OCI-LY3 (cell line): ENCODE data around the gene ANGPTL5.

Experiments used
- H2AFZ ChIP-seq: fragments of 200-600, 300-600 bp; shearing (Covaris generic); 2 replicates; pipeline ENCODE4 v1.6.0; 2014; ENCODE audit warnings: antibody characterized with exemption, low read depth, low read length
- H3K27ac ChIP-seq: fragments of 200-600, 300-600 bp; sonication (generic); 2 replicates; pipeline ENCODE4 v1.5.1; 2014; ENCODE audit warnings: mild to moderate bottlenecking, low read length, moderate library complexity, mixed read lengths
- H3K27me3 ChIP-seq: fragments of 200-600, 300-600 bp; sonication (generic); 2 replicates; pipeline ENCODE4 v1.6.1; 2014; ENCODE audit warnings: low read depth, low read length, mixed read lengths
- H3K36me3 ChIP-seq: fragments of 200-600, 300-600 bp; sonication (generic); replicated peaks from 2 replicates; pipeline ENCODE3; 2014; ENCODE audit warnings: low read depth, low read length, mixed read lengths
- H3K4me1 ChIP-seq: fragments of 300-600, 200-600 bp; sonication (generic); 2 replicates; pipeline ENCODE4 v1.6.1; 2014; ENCODE audit warnings: low read length, mixed read lengths
- H3K4me2 ChIP-seq: fragments of 200-600, 300-600 bp; sonication (generic); 2 replicates; pipeline ENCODE4 v1.6.1; 2014; ENCODE audit warnings: low read length, mixed read lengths
- H3K4me3 ChIP-seq: fragments of 300-600, 200-600 bp; sonication (generic); 2 replicates; pipeline ENCODE4 v1.5.1; 2014; ENCODE audit warnings: antibody characterized with exemption, mild to moderate bottlenecking, low read length, moderate library complexity
- H3K79me2 ChIP-seq: fragments of 300-600, 200-600 bp; shearing (Covaris generic); 2 replicates; pipeline ENCODE4 v1.6.1; 2014; ENCODE audit warnings: mild to moderate bottlenecking, low read length, mixed read lengths
- H3K9ac ChIP-seq: fragments of 300-600, 200-600 bp; shearing (Covaris generic); 2 replicates; pipeline ENCODE4 v1.6.0; 2014; ENCODE audit warnings: mild to moderate bottlenecking, low read length, moderate library complexity
- H3K9me3 ChIP-seq: fragments of 200-600, 300-600 bp; shearing (Covaris generic); 2 replicates; pipeline ENCODE4 v1.6.1; 2014; ENCODE audit warnings: low read length, mixed read lengths; ENCODE audit not compliant: insufficient read depth
- H4K20me1 ChIP-seq: fragments of 200-600, 300-600 bp; sonication (generic); 2 replicates; pipeline ENCODE4 v1.6.1; 2016; ENCODE audit warnings: low read length, mixed read lengths; ENCODE audit not compliant: insufficient read depth
- CTCF ChIP-seq: fragments of 200-600, 300-600 bp; sonication (generic); IDR thresholded peaks from 2 replicates; pipeline ENCODE4 v1.5.1; 2014; ENCODE audit warnings: antibody characterized with exemption, low read length, low read depth
- EZH2phosphoT487 ChIP-seq: fragments of 200-600 bp; shearing (Covaris generic); IDR thresholded peaks from 2 replicates; pipeline ENCODE4 v1.6.1; 2018; ENCODE audit warnings: antibody characterized with exemption, mixed run types, low read depth

Gene ANGPTL5

GRCh38 chr11:101912823-101913284 is 3.5 kb downstream of the ANGPTL5 start:
- Histone ChIP-seq H3K27me3 (no peaks in the 10 kb centered on the region), H3K4me1 (peaks cover 7% of the 10 kb centered on the region; the same call in 1 of the 2 replicates), H3K4me2 (no peak overlapping the region), H2AFZ (no peak overlapping the region), H3K9me3 (no peaks in the 10 kb centered on the region), H3K27ac (no peak overlapping the region), H3K36me3 (no peaks in the 10 kb centered on the region), H3K9ac (no peak overlapping the region), H3K79me2 (no peaks in the 10 kb centered on the region), H4K20me1 (no peaks in the 10 kb centered on the region), H3K4me3 (no peak overlapping the region)
- TF ChIP-seq EZH2phosphoT487 (no peak), CTCF (peak; percentile 15; the same call in 1 of the 2 replicates)

DNA sequence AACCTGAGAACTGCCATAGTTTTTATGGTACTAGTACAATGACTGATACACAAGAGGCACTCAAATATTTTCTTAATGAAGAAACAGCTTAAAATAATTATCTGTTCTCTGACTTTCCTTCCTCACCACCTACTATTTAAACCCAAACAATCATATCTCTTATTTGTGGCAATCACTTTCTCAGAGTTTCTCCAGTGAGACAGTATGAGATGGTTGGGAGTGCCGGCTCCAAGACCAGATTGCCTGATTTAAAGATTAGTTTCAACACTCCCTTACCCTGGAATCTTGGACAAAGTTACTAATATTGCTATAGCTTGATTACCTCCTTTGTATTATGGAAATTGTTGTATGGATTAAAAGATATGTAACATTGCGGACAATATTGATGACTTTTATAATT is 7.2 kb downstream of the ANGPTL5 start:
- Histone ChIP-seq H3K4me2 (no peak overlapping the region), H3K27ac (no peak overlapping the region), H3K9ac (no peak overlapping the region), H3K36me3 (no peaks in the 10 kb centered on the region), H3K9me3 (no peaks in the 10 kb centered on the region), H4K20me1 (no peaks in the 10 kb centered on the region), H3K27me3 (no peaks in the 10 kb centered on the region), H3K79me2 (no peaks in the 10 kb centered on the region), H3K4me3 (no peak overlapping the region), H3K4me1 (no peaks in the 10 kb centered on the region), H2AFZ (no peak overlapping the region)
- TF ChIP-seq EZH2phosphoT487: no peak
- TF ChIP-seq CTCF: no peak

- TF ChIP-seq EZH2phosphoT487 (no peak), CTCF (no peak)
- Histone ChIP-seq H4K20me1 (no peaks in the 10 kb centered on the region), H3K27me3 (no peaks in the 10 kb centered on the region), H3K4me3 (no peak overlapping the region), H3K36me3 (no peaks in the 10 kb centered on the region), H3K27ac (no peak overlapping the region), H3K4me2 (no peak overlapping the region), H3K9ac (no peak overlapping the region), H3K4me1 (no peaks in the 10 kb centered on the region), H3K79me2 (no peaks in the 10 kb centered on the region), H3K9me3 (no peaks in the 10 kb centered on the region), H2AFZ (no peak overlapping the region)
These were observed 8.5 kb downstream of the ANGPTL5 start for GRCh38 chr11:101907815-101908214.

- Histone ChIP-seq H3K4me2 (no peak overlapping the region), H3K4me3 (no peak overlapping the region), H3K27ac (no peak overlapping the region), H3K4me1 (no peaks in the 10 kb centered on the region), H3K27me3 (no peaks in the 10 kb centered on the region), H3K9me3 (no peaks in the 10 kb centered on the region), H2AFZ (no peak overlapping the region), H4K20me1 (no peaks in the 10 kb centered on the region), H3K9ac (no peak overlapping the region), H3K36me3 (no peaks in the 10 kb centered on the region), H3K79me2 (no peaks in the 10 kb centered on the region)
- TF ChIP-seq EZH2phosphoT487 (no peak), CTCF (no peak)
These were observed 21.8 kb downstream of the ANGPTL5 start for GRCh38 chr11:101894505-101894904.
